ENCODE results near the gene NQO1. TPM values are rescaled to one million over a fixed set of nuclear protein-coding genes. Genes with fewer than 3 reads are reported as not detected.

The NQO1 gene
- total and polyA plus RNA-seq, 2 of the 13 experiments (the other 11 are each of a cell fraction or from before 2014, with no cell fraction given) = 464 to 1,060 TPM

DNA sequence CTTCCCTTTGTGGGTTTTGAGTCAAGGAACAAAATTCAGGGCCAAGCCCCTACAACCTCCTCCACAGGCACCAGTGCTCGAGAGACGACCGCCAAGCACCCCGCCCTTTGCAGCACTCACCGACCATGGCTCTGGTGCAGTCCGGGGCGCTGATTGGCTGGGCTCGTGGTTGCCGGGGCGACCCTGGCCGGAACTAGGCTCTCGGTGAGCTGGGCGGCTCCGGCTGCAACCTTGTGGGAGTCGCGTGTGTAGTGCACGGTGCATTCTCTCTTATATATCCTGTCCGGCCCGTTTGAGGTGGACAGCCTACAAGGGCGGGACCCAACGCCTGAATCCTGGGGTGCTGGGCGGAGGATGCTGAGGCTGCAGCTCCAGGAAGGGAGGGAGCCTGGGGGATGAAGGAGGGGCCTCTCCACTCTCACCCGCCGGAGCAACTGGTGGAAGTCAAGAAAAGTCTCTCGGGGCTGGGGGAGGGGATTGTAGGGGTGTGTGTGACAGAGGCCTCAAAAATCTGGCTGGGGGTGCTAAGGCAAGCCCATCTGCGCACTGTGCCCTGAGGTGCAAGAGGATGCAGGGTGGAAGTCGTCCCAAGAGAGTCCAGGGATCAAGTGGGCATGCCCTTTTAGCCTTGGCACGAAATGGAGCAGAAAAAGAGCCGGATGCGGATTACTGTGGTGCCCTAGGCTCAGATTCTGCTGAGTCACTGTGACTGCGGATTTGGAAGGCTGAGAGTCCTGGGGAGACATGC lies at the start of gene NQO1 (continued):
- TF ChIP-seq MXD3 (CRISPR knock-in tag; IDR thresholded peaks at IDR 0.05) = peak; percentile 71; the same call in 1 of the 2 replicates
- no peak for TF ChIP-seq ATF1 (CRISPR knock-in tag; IDR thresholded peaks at IDR 0.05)
- TF ChIP-seq ZFP41 (CRISPR knock-in tag; IDR thresholded peaks at IDR 0.05; ENCODE audit: borderline replicate concordance) = peak; percentile 77; the same call in 1 of the 2 replicates
- no peak for TF ChIP-seq CEBPB (IDR thresholded peaks at IDR 0.05; ENCODE audit: borderline replicate concordance, low read depth, low read length)
- TF ChIP-seq ZBTB21 (CRISPR knock-in tag; IDR thresholded peaks at IDR 0.05) = no peak
- TF ChIP-seq ZBTB38 (CRISPR knock-in tag; IDR thresholded peaks at IDR 0.05) = peak; percentile 76
- TF ChIP-seq ZHX1 (CRISPR knock-in tag; IDR thresholded peaks at IDR 0.05; ENCODE audit: low read depth) = no peak
- TF ChIP-seq ZNF703 (CRISPR knock-in tag; IDR thresholded peaks at IDR 0.05; ENCODE audit: borderline replicate concordance) = no peak
- peak; percentile 63 for TF ChIP-seq GFI1 (CRISPR knock-in tag; IDR thresholded peaks at IDR 0.05; ENCODE audit: borderline replicate concordance)
- TF ChIP-seq, protein P1, sequence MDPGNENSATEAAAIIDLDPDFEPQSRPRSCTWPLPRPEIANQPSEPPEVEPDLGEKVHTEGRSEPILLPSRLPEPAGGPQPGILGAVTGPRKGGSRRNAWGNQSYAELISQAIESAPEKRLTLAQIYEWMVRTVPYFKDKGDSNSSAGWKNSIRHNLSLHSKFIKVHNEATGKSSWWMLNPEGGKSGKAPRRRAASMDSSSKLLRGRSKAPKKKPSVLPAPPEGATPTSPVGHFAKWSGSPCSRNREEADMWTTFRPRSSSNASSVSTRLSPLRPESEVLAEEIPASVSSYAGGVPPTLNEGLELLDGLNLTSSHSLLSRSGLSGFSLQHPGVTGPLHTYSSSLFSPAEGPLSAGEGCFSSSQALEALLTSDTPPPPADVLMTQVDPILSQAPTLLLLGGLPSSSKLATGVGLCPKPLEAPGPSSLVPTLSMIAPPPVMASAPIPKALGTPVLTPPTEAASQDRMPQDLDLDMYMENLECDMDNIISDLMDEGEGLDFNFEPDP (CRISPR knock-in tag; conservative IDR thresholded peaks at IDR 0.05) = no peak
- TF ChIP-seq ZNF772 (CRISPR knock-in tag; IDR thresholded peaks at IDR 0.05) = no peak; the same call in 1 of the 2 replicates
- peak; percentile 87 for TF ChIP-seq ETV5 (CRISPR knock-in tag; IDR thresholded peaks at IDR 0.05; ENCODE audit: borderline replicate concordance)
- TF ChIP-seq, protein P2, sequence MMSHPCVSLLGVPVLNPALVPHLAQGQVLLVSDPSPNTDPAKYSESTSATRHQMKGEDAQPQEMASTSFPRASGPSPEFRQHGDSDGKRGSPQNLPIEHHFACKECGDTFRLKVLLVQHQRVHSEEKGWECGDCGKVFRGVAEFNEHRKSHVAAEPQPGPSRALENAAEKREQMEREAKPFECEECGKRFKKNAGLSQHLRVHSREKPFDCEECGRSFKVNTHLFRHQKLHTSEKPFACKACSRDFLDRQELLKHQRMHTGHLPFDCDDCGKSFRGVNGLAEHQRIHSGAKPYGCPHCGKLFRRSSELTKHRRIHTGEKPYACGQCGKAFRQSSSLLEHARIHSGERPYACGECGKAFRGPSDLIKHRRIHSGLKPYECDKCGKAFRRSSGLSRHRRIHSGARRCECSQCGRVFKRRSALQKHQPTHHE (CRISPR knock-in tag; IDR thresholded peaks at IDR 0.05; ENCODE audit: borderline replicate concordance) = no peak; the same call in 1 of the 2 replicates
- no peak for TF ChIP-seq RELA (CRISPR knock-in tag; IDR thresholded peaks at IDR 0.05)
- TF ChIP-seq ZNF841 (CRISPR knock-in tag; IDR thresholded peaks at IDR 0.05; ENCODE audit: borderline replicate concordance) = no peak
- TF ChIP-seq ZNF574 (CRISPR knock-in tag; IDR thresholded peaks at IDR 0.05) = peak; percentile 48; the same call in 1 of the 2 replicates
- TF ChIP-seq ZNF552 (CRISPR knock-in tag; IDR thresholded peaks at IDR 0.05; ENCODE audit: borderline replicate concordance) = no peak
- TF ChIP-seq ZMYM4 (CRISPR knock-in tag; IDR thresholded peaks at IDR 0.05) = peak; percentile 83
- TF ChIP-seq CBX1 (IDR thresholded peaks at IDR 0.05; ENCODE audit: low read depth) = no peak
- TF ChIP-seq NFYB (CRISPR knock-in tag; IDR thresholded peaks at IDR 0.05) = peak; percentile 77
- peak; percentile 29; the same call in 1 of the 2 replicates for TF ChIP-seq ZNF205 (CRISPR knock-in tag; IDR thresholded peaks at IDR 0.05)

All from HepG2 (cell line).